Gastroesophageal sphincter (tissue), 3 donors: ENCODE measurements around the gene OASL.

ENCODE experiments used
- EP300 ChIP-seq: sonication (generic); formaldehyde crosslinking; IDR thresholded peaks from one replicate; pipeline ENCODE4 v1.6.1; 2017; ENCODE audit warnings: antibody characterized with exemption, mild to moderate bottlenecking
- POLR2A ChIP-seq, 2 donors: fragments of 450-650 bp; IDR thresholded peaks; one replicate each; pipeline ENCODE4 v1.6.1; 2017; ENCODE audit warnings: antibody characterized with exemption in 2 of 2, mild to moderate bottlenecking in 2 of 2, moderate library complexity in 1 of 2
- POLR2AphosphoS5 ChIP-seq: sonication (generic); formaldehyde crosslinking; IDR thresholded peaks from one replicate; pipeline ENCODE4 v1.6.1; 2017; ENCODE audit warnings: antibody characterized with exemption
- TF ChIP-seq, protein P1 (sequence below), 4 experiments: fragments of 200-600 bp in 2 of 4; fragments of 450-650 bp in 2 of 4; sonication (generic) in 1 of 4; IDR thresholded peaks; one replicate each; pipeline ENCODE4 v1.5.1; 2017 to 2019; ENCODE audit warnings: antibody characterized with exemption in 4 of 4, mild to moderate bottlenecking in 2 of 4, moderate library complexity in 2 of 4

DNA sequence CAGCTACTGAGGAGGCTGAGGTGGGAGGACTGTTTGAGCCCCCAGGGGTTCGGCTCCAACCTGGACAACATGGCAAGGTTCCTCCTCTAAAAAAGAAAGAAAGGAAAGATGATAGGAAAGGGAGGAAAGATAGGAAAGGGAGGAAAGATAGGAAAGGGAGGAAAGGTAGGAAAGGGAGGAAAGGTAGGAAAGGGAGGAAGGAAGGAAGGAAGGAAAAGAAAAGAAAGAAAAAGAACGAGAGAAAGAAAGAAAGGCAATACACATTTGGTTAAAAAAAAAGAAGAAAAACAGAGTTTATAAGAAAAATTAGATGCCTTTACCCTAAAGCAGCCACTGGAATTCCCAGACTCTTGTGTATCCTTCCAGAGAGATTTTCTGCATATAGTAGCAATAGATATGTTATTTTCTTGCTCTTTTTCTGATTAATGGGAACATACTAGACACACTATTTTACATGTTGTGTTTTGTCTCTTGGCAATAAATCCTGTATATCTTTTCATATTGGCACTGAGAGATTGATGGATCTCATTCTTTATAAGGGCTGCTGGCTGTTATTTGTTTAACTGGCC is 48.5 kb downstream of the OASL start:
- TF ChIP-seq, protein P1, sequence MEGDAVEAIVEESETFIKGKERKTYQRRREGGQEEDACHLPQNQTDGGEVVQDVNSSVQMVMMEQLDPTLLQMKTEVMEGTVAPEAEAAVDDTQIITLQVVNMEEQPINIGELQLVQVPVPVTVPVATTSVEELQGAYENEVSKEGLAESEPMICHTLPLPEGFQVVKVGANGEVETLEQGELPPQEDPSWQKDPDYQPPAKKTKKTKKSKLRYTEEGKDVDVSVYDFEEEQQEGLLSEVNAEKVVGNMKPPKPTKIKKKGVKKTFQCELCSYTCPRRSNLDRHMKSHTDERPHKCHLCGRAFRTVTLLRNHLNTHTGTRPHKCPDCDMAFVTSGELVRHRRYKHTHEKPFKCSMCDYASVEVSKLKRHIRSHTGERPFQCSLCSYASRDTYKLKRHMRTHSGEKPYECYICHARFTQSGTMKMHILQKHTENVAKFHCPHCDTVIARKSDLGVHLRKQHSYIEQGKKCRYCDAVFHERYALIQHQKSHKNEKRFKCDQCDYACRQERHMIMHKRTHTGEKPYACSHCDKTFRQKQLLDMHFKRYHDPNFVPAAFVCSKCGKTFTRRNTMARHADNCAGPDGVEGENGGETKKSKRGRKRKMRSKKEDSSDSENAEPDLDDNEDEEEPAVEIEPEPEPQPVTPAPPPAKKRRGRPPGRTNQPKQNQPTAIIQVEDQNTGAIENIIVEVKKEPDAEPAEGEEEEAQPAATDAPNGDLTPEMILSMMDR (IDR thresholded peaks at IDR 0.05): no peak
- no peak for TF ChIP-seq POLR2A (IDR thresholded peaks at IDR 0.05)
- TF ChIP-seq EP300: no peak
- TF ChIP-seq POLR2AphosphoS5: no peak
